Mesendoderm (in vitro differentiated cells): ENCODE results near the gene ATF7.

Source experiments
- DNase-seq: peaks from one replicate; pipeline ENCODE4 v3.0.0; 2013
- H2AK5ac ChIP-seq: 2 replicates; pipeline ENCODE4 v1.6.1; 2013; ENCODE audit warnings: low read length, inconsistent platforms
- H2BK120ac ChIP-seq: 2 replicates; pipeline ENCODE4 v1.6.1; 2013; ENCODE audit warnings: low read depth, mild to moderate bottlenecking, low read length, moderate library complexity, mixed read lengths
- H2BK15ac ChIP-seq: replicated peaks from 2 replicates; pipeline ENCODE4 v1.6.1; 2013; ENCODE audit warnings: low read depth, mild to moderate bottlenecking, moderate library complexity
- H2BK5ac ChIP-seq: 2 replicates; pipeline ENCODE4 v1.6.1; 2013; ENCODE audit warnings: low read length, inconsistent platforms
- H3K18ac ChIP-seq: 2 replicates; pipeline ENCODE4 v1.6.1; 2013; ENCODE audit warnings: mild to moderate bottlenecking, low read length, mixed read lengths
- H3K23ac ChIP-seq: one replicate; pipeline ENCODE4 v1.6.1; 2013; ENCODE audit warnings: low read length
- H3K27ac ChIP-seq: 2 replicates; pipeline ENCODE4 v1.5.1; 2013; ENCODE audit warnings: low read depth, mild to moderate bottlenecking, inconsistent platforms, low read length, moderate library complexity
- H3K27me3 ChIP-seq: 2 replicates; pipeline ENCODE4 v1.6.1; 2013; ENCODE audit warnings: low read length, control low read depth, mild to moderate bottlenecking, inconsistent platforms; ENCODE audit not compliant: insufficient read depth, poor library complexity
- H3K36me3 ChIP-seq: 2 replicates; pipeline ENCODE4 v1.6.1; 2013; ENCODE audit warnings: low read length, inconsistent platforms; ENCODE audit not compliant: control insufficient read depth, insufficient read depth
- H3K4ac ChIP-seq: one replicate; pipeline ENCODE4 v1.6.1; 2013; ENCODE audit warnings: low read depth, mild to moderate bottlenecking, low read length, moderate library complexity
- H3K4me1 ChIP-seq: 2 replicates; pipeline ENCODE4 v1.6.1; 2013; ENCODE audit warnings: low read depth, low read length, inconsistent platforms; ENCODE audit not compliant: control insufficient read depth
- H3K4me2 ChIP-seq: 2 replicates; pipeline ENCODE4 v1.6.1; 2013; ENCODE audit warnings: low read length
- H3K4me3 ChIP-seq: 2 replicates; pipeline ENCODE4 v1.5.1; 2013; ENCODE audit warnings: mild to moderate bottlenecking, low read length
- H3K56ac ChIP-seq: one replicate; pipeline ENCODE4 v1.6.1; 2013; ENCODE audit warnings: low read length
- H3K79me1 ChIP-seq: 2 replicates; pipeline ENCODE4 v1.6.1; 2013; ENCODE audit warnings: low read length, inconsistent platforms
- H3K79me2 ChIP-seq: 2 replicates; pipeline ENCODE4 v1.6.1; 2013; ENCODE audit warnings: mild to moderate bottlenecking, low read length; ENCODE audit not compliant: control insufficient read depth, insufficient read depth
- H3K9ac ChIP-seq: 2 replicates; pipeline ENCODE4 v1.6.1; 2013; ENCODE audit warnings: low read length, inconsistent platforms
- H4K5ac ChIP-seq: one replicate; pipeline ENCODE4 v1.6.1; 2013; ENCODE audit warnings: low read length
- H4K8ac ChIP-seq: one replicate; pipeline ENCODE4 v1.6.1; 2013; ENCODE audit warnings: low read depth, mild to moderate bottlenecking, control low read depth, low read length, moderate library complexity
- WGBS: extraction: QIAGEN DNeasy Blood & Tissue Kit; methylation state at CpG from one replicate; pipeline ENCODE4 v1.1.7; 2013; ENCODE audit warnings: low lambda C conversion rate, missing lambda C conversion rate; ENCODE audit not compliant: insufficient coverage; ENCODE audit errors: extremely low coverage; 5-methylcytosine and 5-hydroxymethylcytosine counted together

ATF7 gene

GRCh38 chr12:53468282-53468681, 157.9 kb downstream of the ATF7 start:
- H3K4ac ChIP-seq: no peak overlapping the region

GRCh38 chr12:53467880-53468279, 158.3 kb downstream of the ATF7 start:
- Histone ChIP-seq H3K27me3 (no peaks in the 10 kb centered on the region), H3K4ac (no peak overlapping the region), H2AK5ac (no peak overlapping the region), H3K56ac (no peak overlapping the region), H3K36me3 (peaks cover 55% of the 10 kb centered on the region), H4K8ac (no peak overlapping the region), H3K79me2 (peaks cover 40% of the 10 kb centered on the region), H3K9ac (no peak overlapping the region), H4K5ac (no peak overlapping the region), H3K4me3 (no peak overlapping the region), H3K27ac (no peak overlapping the region), H2BK5ac (no peak overlapping the region), H2BK15ac (no peak overlapping the region), H3K18ac (no peak overlapping the region), H2BK120ac (no peak overlapping the region), H3K23ac (no peak overlapping the region), H3K79me1 (peaks cover 33% of the 10 kb centered on the region), H3K4me2 (no peak overlapping the region), H3K4me1 (peaks cover 2% of the 10 kb centered on the region)
- no CpG with 5 or more reads among the region's 2 CpGs for whole genome bisulfite sequencing
- DNase-seq: no peak

More at GRCh38 chr12:53468282-53468681, 157.9 kb downstream of the ATF7 start:
- no peak overlapping the region for H3K27ac ChIP-seq
- H3K36me3 ChIP-seq: peaks cover 52% of the 10 kb centered on the region
- H2BK120ac ChIP-seq: no peak overlapping the region
- no peak for DNase-seq
- peaks cover 30% of the 10 kb centered on the region for H3K79me1 ChIP-seq
- H4K5ac ChIP-seq: no peak overlapping the region
- no peak overlapping the region for H3K4me3 ChIP-seq
- no peak overlapping the region for H3K56ac ChIP-seq
- H4K8ac ChIP-seq: no peak overlapping the region
- WGBS: no CpG with 5 or more reads among the region's 1 CpG
- no peak overlapping the region for H2BK15ac ChIP-seq
- H3K18ac ChIP-seq: no peak overlapping the region
- no peak overlapping the region for H3K23ac ChIP-seq
- no peaks in the 10 kb centered on the region for H3K27me3 ChIP-seq
- peaks cover 2% of the 10 kb centered on the region for H3K4me1 ChIP-seq
- no peak overlapping the region for H2BK5ac ChIP-seq
- no peak overlapping the region for H3K4me2 ChIP-seq
- H3K9ac ChIP-seq: no peak overlapping the region
- H3K79me2 ChIP-seq: peaks cover 37% of the 10 kb centered on the region
- no peak overlapping the region for H2AK5ac ChIP-seq

GRCh38 chr12:53467082-53467481, 159.1 kb downstream of the ATF7 start:
- Histone ChIP-seq H3K9ac (no peak overlapping the region), H3K36me3 (peaks cover 59% of the 10 kb centered on the region), H3K27me3 (no peaks in the 10 kb centered on the region), H3K4me3 (no peak overlapping the region), H3K4me2 (no peak overlapping the region), H3K79me1 (peaks cover 36% of the 10 kb centered on the region), H2AK5ac (no peak overlapping the region), H3K4ac (no peak overlapping the region), H2BK120ac (no peak overlapping the region), H3K56ac (no peak overlapping the region), H3K27ac (no peak overlapping the region), H2BK15ac (no peak overlapping the region), H2BK5ac (no peak overlapping the region), H3K4me1 (peaks cover 2% of the 10 kb centered on the region), H3K18ac (no peak overlapping the region), H3K79me2 (peaks cover 43% of the 10 kb centered on the region), H3K23ac (no peak overlapping the region), H4K5ac (no peak overlapping the region), H4K8ac (no peak overlapping the region)
- no peak for DNase-seq
- WGBS: no CpG with 5 or more reads among the region's 5 CpGs

GRCh38 chr12:53466640-53467039, 159.5 kb downstream of the ATF7 start:
- no peak overlapping the region for H2BK120ac ChIP-seq
- H3K36me3 ChIP-seq: peaks cover 58% of the 10 kb centered on the region
- no peak overlapping the region for H3K4me3 ChIP-seq
- no peak overlapping the region for H3K4ac ChIP-seq
- H2AK5ac ChIP-seq: no peak overlapping the region
- H3K4me1 ChIP-seq: peaks cover 2% of the 10 kb centered on the region
- H3K79me2 ChIP-seq: peaks cover 41% of the 10 kb centered on the region
- no CpG with 5 or more reads among the region's 4 CpGs for WGBS
- no peak overlapping the region for H2BK15ac ChIP-seq
- no peak overlapping the region for H4K5ac ChIP-seq
- H3K4me2 ChIP-seq: no peak overlapping the region
- no peak overlapping the region for H3K23ac ChIP-seq
- H2BK5ac ChIP-seq: no peak overlapping the region
- peaks cover 35% of the 10 kb centered on the region for H3K79me1 ChIP-seq
- no peak overlapping the region for H3K9ac ChIP-seq
- DNase-seq: no peak
- no peak overlapping the region for H3K18ac ChIP-seq
- H4K8ac ChIP-seq: no peak overlapping the region
- no peak overlapping the region for H3K27ac ChIP-seq
- H3K56ac ChIP-seq: no peak overlapping the region
- no peaks in the 10 kb centered on the region for H3K27me3 ChIP-seq

GRCh38 chr12:53465679-53466078, 160.5 kb downstream of the ATF7 start:
- H2BK120ac ChIP-seq: no peak overlapping the region
- no peaks in the 10 kb centered on the region for H3K27me3 ChIP-seq
- no peak overlapping the region for H2BK15ac ChIP-seq
- no peak overlapping the region for H2BK5ac ChIP-seq
- H4K8ac ChIP-seq: no peak overlapping the region
- H3K4me3 ChIP-seq: no peak overlapping the region
- no peak overlapping the region for H4K5ac ChIP-seq
- no peak overlapping the region for H3K27ac ChIP-seq
- H3K56ac ChIP-seq: no peak overlapping the region
- H3K4me1 ChIP-seq: peaks cover 2% of the 10 kb centered on the region
- DNase-seq: no peak
- no peak overlapping the region for H3K18ac ChIP-seq
- H3K36me3 ChIP-seq: peaks cover 59% of the 10 kb centered on the region
- H3K4me2 ChIP-seq: no peak overlapping the region
- no CpG with 5 or more reads among the region's 2 CpGs for WGBS
- peaks cover 43% of the 10 kb centered on the region for H3K79me2 ChIP-seq
- no peak overlapping the region for H3K9ac ChIP-seq
- no peak overlapping the region for H2AK5ac ChIP-seq
- H3K79me1 ChIP-seq: peaks cover 35% of the 10 kb centered on the region
- H3K4ac ChIP-seq: no peak overlapping the region
- H3K23ac ChIP-seq: no peak overlapping the region

GRCh38 chr12:53464685-53465418, 161.3 kb downstream of the ATF7 start:
- peaks cover 48% of the 10 kb centered on the region for H3K79me2 ChIP-seq
- DNase-seq: no peak
- H4K8ac ChIP-seq: no peak overlapping the region
- H3K56ac ChIP-seq: no peak overlapping the region
- no peak overlapping the region for H2AK5ac ChIP-seq
- H3K23ac ChIP-seq: no peak overlapping the region
- no peak overlapping the region for H3K4ac ChIP-seq
- no peak overlapping the region for H2BK5ac ChIP-seq
- H3K4me3 ChIP-seq: no peak overlapping the region
- no peak overlapping the region for H3K9ac ChIP-seq
- H4K5ac ChIP-seq: no peak overlapping the region
- H3K27ac ChIP-seq: no peak overlapping the region
- WGBS: no CpG with 5 or more reads among the region's 11 CpGs
- H2BK120ac ChIP-seq: no peak overlapping the region
- H3K79me1 ChIP-seq: peaks cover 35% of the 10 kb centered on the region
- H2BK15ac ChIP-seq: no peak overlapping the region
- H3K4me2 ChIP-seq: no peak overlapping the region
- peaks cover 2% of the 10 kb centered on the region for H3K4me1 ChIP-seq
- H3K18ac ChIP-seq: no peak overlapping the region
- peaks cover 62% of the 10 kb centered on the region for H3K36me3 ChIP-seq
- H3K27me3 ChIP-seq: no peaks in the 10 kb centered on the region
